Endothelial cell of umbilical vein (primary cell): Measurements from ENCODE around the gene EPAS1. TPM values are rescaled to one million over a fixed set of nuclear protein-coding genes. Genes with fewer than 3 reads are reported as not detected.

Experiments used
- BruUV-seq: library from RNA; stranded (reverse); fragments of 400-500 nt; replicated peaks from 2 replicates; lab custom pipeline; 2021; lab: Mats Ljungman, UMichigan
- CTCF ChIA-PET: fragments of 300-600, 350-600 bp; sonication (Branson Sonifier 250); formaldehyde crosslinking; loops from one replicate; lab custom pipeline; 2021; ENCODE audit warnings: antibody characterized with exemption, inconsistent platforms; lab: Charles Lee
- POLR2A ChIA-PET: fragments of 300-600, 350-600 bp; sonication (Branson Sonifier 250); formaldehyde crosslinking; loops from one replicate; lab custom pipeline; 2021; ENCODE audit warnings: antibody characterized with exemption, inconsistent platforms; lab: Charles Lee
- DNase-seq: peaks from one replicate; pipeline ENCODE4 v3.0.0-alpha.2; 2011; ENCODE audit warnings: low read depth, low spot score
- FAIRE-seq: peaks from 2 replicates; lab custom pipeline; 2011; peaks lifted over from hg19 to GRCh38; lab: Jason Lieb, UNC
- H2AFZ ChIP-seq: 2 replicates; pipeline ENCODE4 v1.6.0; 2012; ENCODE audit warnings: low read depth, low read length, control low read depth, inconsistent platforms
- H3K27ac ChIP-seq: 2 replicates; pipeline ENCODE4 v1.5.1; 2011; ENCODE audit warnings: low read depth, mild to moderate bottlenecking, control low read depth, low read length, moderate library complexity; ENCODE audit not compliant: insufficient read depth
- H3K27me3 ChIP-seq, 2 experiments: 2 replicates each; pipeline versions ENCODE4 v1.6.0 to v1.6.1; 2011; ENCODE audit warnings: low read length in 2 of 2, mixed read lengths in 1 of 2; ENCODE audit not compliant: control insufficient read depth in 2 of 2, insufficient read depth in 2 of 2
- H3K36me3 ChIP-seq, 2 experiments: 2 replicates in 1 of 2; 3 replicates in 1 of 2; pipeline ENCODE4 v1.5.1; 2011; ENCODE audit warnings: low read length in 2 of 2, mild to moderate bottlenecking in 1 of 2, moderate library complexity in 1 of 2; ENCODE audit not compliant: control insufficient read depth in 2 of 2, insufficient read depth in 2 of 2; ENCODE audit errors: extremely low read depth in 1 of 2
- H3K4me1 ChIP-seq: 3 replicates; pipeline ENCODE4 v1.5.1; 2011; ENCODE audit warnings: mild to moderate bottlenecking, low read length; ENCODE audit not compliant: control insufficient read depth, insufficient read depth; ENCODE audit errors: extremely low read depth
- H3K4me2 ChIP-seq: 2 replicates; pipeline ENCODE4 v1.6.1; 2011; ENCODE audit warnings: low read length, control low read depth, mixed read lengths; ENCODE audit not compliant: insufficient read depth
- H3K4me3 ChIP-seq, 3 experiments: fragments of 200-600 bp in 1 of 3; sonication (generic), shearing (Covaris generic) in 1 of 3; replicated peaks in 1 of 3; 2 replicates each; pipeline ENCODE4 v1.5.1; 2011 to 2016; ENCODE audit warnings: control low read depth in 3 of 3, low read length in 3 of 3, mild to moderate bottlenecking in 2 of 3, inconsistent platforms in 1 of 3, low read depth in 1 of 3, moderate library complexity in 1 of 3; ENCODE audit not compliant: insufficient read depth in 1 of 3
- H3K79me2 ChIP-seq: 2 replicates; pipeline ENCODE4 v1.6.0; 2012; ENCODE audit warnings: low read length, inconsistent platforms; ENCODE audit not compliant: control insufficient read depth, insufficient read depth
- H3K9ac ChIP-seq: replicated peaks from 2 replicates; pipeline ENCODE3; 2011; ENCODE audit warnings: low read length, control low read depth; ENCODE audit not compliant: insufficient read depth; ENCODE audit errors: extremely low read depth
- H3K9me1 ChIP-seq: replicated peaks from 3 replicates; pipeline ENCODE4 v1.6.0; 2011; ENCODE audit warnings: mild to moderate bottlenecking, low read length; ENCODE audit not compliant: control insufficient read depth, insufficient read depth; ENCODE audit errors: extremely low read depth
- H3K9me3 ChIP-seq: replicated peaks from 2 replicates; pipeline ENCODE4 v1.5.1; 2012; ENCODE audit warnings: low read length, inconsistent platforms; ENCODE audit not compliant: control insufficient read depth, insufficient read depth
- H4K20me1 ChIP-seq: replicated peaks from 2 replicates; pipeline ENCODE3; 2011; ENCODE audit warnings: mild to moderate bottlenecking, low read length; ENCODE audit not compliant: control insufficient read depth, insufficient read depth; ENCODE audit errors: extremely low read depth
- EZH2 ChIP-seq: IDR thresholded peaks from 2 replicates; pipeline ENCODE4 v1.6.1; 2012; ENCODE audit warnings: borderline replicate concordance, low read depth, mild to moderate bottlenecking, moderate library complexity, low read length, inconsistent platforms; ENCODE audit not compliant: severe bottlenecking
- FOS ChIP-seq: IDR thresholded peaks from 2 replicates; pipeline ENCODE4 v1.6.1; 2011; ENCODE audit warnings: mild to moderate bottlenecking, low read length, moderate library complexity, borderline replicate concordance; ENCODE audit not compliant: insufficient read depth
- GATA2 ChIP-seq: IDR thresholded peaks from 2 replicates; pipeline ENCODE4 v1.7.0; 2011; ENCODE audit warnings: low read depth, mild to moderate bottlenecking, moderate library complexity, mixed read lengths, low read length; ENCODE audit not compliant: insufficient read length, insufficient read depth
- JUN ChIP-seq: IDR thresholded peaks from 2 replicates; pipeline ENCODE4 v1.6.1; 2011; ENCODE audit warnings: borderline replicate concordance, low read depth; ENCODE audit not compliant: insufficient read length, insufficient read depth
- MYC ChIP-seq: IDR thresholded peaks from one replicate; pipeline ENCODE4 v1.6.1; 2011; ENCODE audit warnings: mild to moderate bottlenecking, low read depth, low read length
- POLR2A ChIP-seq: IDR thresholded peaks from 2 replicates; pipeline ENCODE4 v1.6.1; 2012; ENCODE audit warnings: low read depth, mild to moderate bottlenecking, control low read depth, low read length
- POLR2AphosphoS5 ChIP-seq: IDR thresholded peaks from 2 replicates; pipeline ENCODE4 v1.6.1; 2012; ENCODE audit warnings: low read depth, mild to moderate bottlenecking, control low read depth, low read length, moderate library complexity; ENCODE audit not compliant: insufficient read depth
- dilution Hi-C: fragments of 300-500 bp; cut with MboI; formaldehyde crosslinking; loops from one replicate; pipeline ENCODE4 v1.15.0; 2019; ENCODE audit warnings: low sequenced_read_pairs; ENCODE audit not compliant: extremely low pct_ligation_motif_present
- intact Hi-C: fragments of 100-400 bp; cut with micrococcal nuclease; formaldehyde crosslinking; loops from one replicate; pipeline ENCODE4 v1.10.0; 2022
- polyA plus RNA-seq, 4 experiments: library from polyadenylated mRNA; depleted of rRNA in 3 of 4; stranded (reverse) in 3 of 4; unstranded in 1 of 4; fragments of >200 nt; gene quantifications; 2 replicates each; pipeline versions ENCODE4 v1.2.1 to v1.2.3, GENCODE V29; 2011 to 2012; ENCODE audit warnings: missing spikeins in 1 of 4
- total RNA-seq: library from RNA; stranded (reverse); gene quantifications from 2 replicates; pipeline ENCODE4 v1.2.3, GENCODE V29; 2021
- TF ChIP-seq, protein P1 (sequence below), 2 donors: IDR thresholded peaks; 1 replicate in 1 of 2; 2 replicates in 1 of 2; pipeline ENCODE4 v1.5.1; 2011; ENCODE audit warnings: low read length in 2 of 2, mild to moderate bottlenecking in 2 of 2, moderate library complexity in 2 of 2, control low read depth in 1 of 2, inconsistent platforms in 1 of 2, low read depth in 1 of 2; ENCODE audit not compliant: insufficient read depth in 1 of 2; ENCODE audit errors: extremely low read depth in 1 of 2
- TF ChIP-seq, protein P2 (sequence below): IDR thresholded peaks from 2 replicates; pipeline ENCODE4 v1.6.1; 2011; ENCODE audit not compliant: insufficient read depth, insufficient read length

EPAS1 gene
- total and polyA plus RNA-seq, 2 donors (not counting 3 experiments of a cell fraction or from before 2014, with no cell fraction given), result 229 to 374 TPM

DNA sequence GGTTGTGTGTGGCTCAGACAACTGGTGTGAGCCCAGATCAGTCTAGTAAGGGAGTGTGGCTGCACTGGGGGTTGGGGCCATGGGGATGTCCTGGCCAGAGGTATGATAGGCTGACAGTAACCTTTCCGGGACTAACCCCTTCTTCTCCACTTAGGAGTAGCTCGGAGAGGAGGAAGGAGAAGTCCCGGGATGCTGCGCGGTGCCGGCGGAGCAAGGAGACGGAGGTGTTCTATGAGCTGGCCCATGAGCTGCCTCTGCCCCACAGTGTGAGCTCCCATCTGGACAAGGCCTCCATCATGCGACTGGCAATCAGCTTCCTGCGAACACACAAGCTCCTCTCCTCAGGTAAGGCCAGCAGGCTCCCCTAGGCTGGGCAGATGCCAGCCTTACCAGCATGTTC is 49.5 kb downstream of the EPAS1 start:
- no peaks in the 10 kb centered on the region for H3K9me1 ChIP-seq
- ChIA-PET CTCF (interaction anchor here (0.7 to 1.9 kb wide), 4 partner anchors 11 to 336 kb away, joined by 3 to 4 read pairs (median 4); no protein-coding TSS in a partner anchor), POLR2A (no interaction called here)
- peaks cover 26% of the 10 kb centered on the region for H3K79me2 ChIP-seq
- no peak overlapping the region for H3K27ac ChIP-seq
- no TSS peak for BruUV-seq
- TF ChIP-seq JUN, result no peak
- no peak for TF ChIP-seq EZH2
- no peak for TF ChIP-seq GATA2
- TF ChIP-seq, protein P1, sequence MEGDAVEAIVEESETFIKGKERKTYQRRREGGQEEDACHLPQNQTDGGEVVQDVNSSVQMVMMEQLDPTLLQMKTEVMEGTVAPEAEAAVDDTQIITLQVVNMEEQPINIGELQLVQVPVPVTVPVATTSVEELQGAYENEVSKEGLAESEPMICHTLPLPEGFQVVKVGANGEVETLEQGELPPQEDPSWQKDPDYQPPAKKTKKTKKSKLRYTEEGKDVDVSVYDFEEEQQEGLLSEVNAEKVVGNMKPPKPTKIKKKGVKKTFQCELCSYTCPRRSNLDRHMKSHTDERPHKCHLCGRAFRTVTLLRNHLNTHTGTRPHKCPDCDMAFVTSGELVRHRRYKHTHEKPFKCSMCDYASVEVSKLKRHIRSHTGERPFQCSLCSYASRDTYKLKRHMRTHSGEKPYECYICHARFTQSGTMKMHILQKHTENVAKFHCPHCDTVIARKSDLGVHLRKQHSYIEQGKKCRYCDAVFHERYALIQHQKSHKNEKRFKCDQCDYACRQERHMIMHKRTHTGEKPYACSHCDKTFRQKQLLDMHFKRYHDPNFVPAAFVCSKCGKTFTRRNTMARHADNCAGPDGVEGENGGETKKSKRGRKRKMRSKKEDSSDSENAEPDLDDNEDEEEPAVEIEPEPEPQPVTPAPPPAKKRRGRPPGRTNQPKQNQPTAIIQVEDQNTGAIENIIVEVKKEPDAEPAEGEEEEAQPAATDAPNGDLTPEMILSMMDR (IDR thresholded peaks at IDR 0.05; ENCODE audit: extremely low read depth in 1 of 2, insufficient read depth in 1 of 2, low read depth in 1 of 2, low read length in 2 of 2), result no peak
- no peak for TF ChIP-seq POLR2A
- TF ChIP-seq, protein P2, sequence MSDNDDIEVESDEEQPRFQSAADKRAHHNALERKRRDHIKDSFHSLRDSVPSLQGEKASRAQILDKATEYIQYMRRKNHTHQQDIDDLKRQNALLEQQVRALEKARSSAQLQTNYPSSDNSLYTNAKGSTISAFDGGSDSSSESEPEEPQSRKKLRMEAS, result no peak
- no peak for TF ChIP-seq POLR2AphosphoS5
- TF ChIP-seq FOS, result no peak
- TF ChIP-seq MYC, result no peak
- no peak for DNase-seq
- peaks cover 41% of the 10 kb centered on the region for H3K4me1 ChIP-seq
- H2AFZ ChIP-seq, result no peak overlapping the region
- peaks cover 8 to 19% of the 10 kb centered on the region in 2 experiments for H3K36me3 ChIP-seq
- dilution Hi-C loops (no loop called here), intact Hi-C loops (no loop called here)
- no peaks in the 10 kb centered on the region for H4K20me1 ChIP-seq
- H3K4me3 ChIP-seq, result no peak overlapping the region
- H3K9ac ChIP-seq, result no peak overlapping the region
- H3K9me3 ChIP-seq, result no peaks in the 10 kb centered on the region
- H3K4me2 ChIP-seq, result no peak overlapping the region
- FAIRE-seq, result no peak
- no peaks in the 10 kb centered on the region for H3K27me3 ChIP-seq
